ELR (cell line): ENCODE data around the gene ZMAT5.

ENCODE experiments used
- DNase-seq: peaks from one replicate; pipeline ENCODE4 v3.0.0-alpha.2; 2015; ENCODE audit warnings: low read depth

ZMAT5 gene

GRCh38 chr22:29683536-29683935 lies 83.3 kb downstream of the ZMAT5 start:
- DNase-seq, result no peak
